ENCODE measurements around the gene GTF2F2.

GRCh38 chr13:45136741-45137504, 16.6 kb downstream of the GTF2F2 start:
- TF ChIP-seq EP300 (IDR thresholded peaks at IDR 0.05): no peak
- no peak for TF ChIP-seq POLR2A (IDR thresholded peaks at IDR 0.05)

Data from stomach (tissue), 4 donors.